ENCODE results near the gene MAGI1.

- TF ChIP-seq, protein P1, sequence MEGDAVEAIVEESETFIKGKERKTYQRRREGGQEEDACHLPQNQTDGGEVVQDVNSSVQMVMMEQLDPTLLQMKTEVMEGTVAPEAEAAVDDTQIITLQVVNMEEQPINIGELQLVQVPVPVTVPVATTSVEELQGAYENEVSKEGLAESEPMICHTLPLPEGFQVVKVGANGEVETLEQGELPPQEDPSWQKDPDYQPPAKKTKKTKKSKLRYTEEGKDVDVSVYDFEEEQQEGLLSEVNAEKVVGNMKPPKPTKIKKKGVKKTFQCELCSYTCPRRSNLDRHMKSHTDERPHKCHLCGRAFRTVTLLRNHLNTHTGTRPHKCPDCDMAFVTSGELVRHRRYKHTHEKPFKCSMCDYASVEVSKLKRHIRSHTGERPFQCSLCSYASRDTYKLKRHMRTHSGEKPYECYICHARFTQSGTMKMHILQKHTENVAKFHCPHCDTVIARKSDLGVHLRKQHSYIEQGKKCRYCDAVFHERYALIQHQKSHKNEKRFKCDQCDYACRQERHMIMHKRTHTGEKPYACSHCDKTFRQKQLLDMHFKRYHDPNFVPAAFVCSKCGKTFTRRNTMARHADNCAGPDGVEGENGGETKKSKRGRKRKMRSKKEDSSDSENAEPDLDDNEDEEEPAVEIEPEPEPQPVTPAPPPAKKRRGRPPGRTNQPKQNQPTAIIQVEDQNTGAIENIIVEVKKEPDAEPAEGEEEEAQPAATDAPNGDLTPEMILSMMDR (IDR thresholded peaks at IDR 0.05) = no peak
- TF ChIP-seq POLR2A (IDR thresholded peaks at IDR 0.05) = no peak
Observed at GRCh38 chr3:65894126-65894525, 144.6 kb downstream of the MAGI1 start.
